HepG2 (cell line): ENCODE data around the gene GPRIN1.

Experiments
- CTCF ChIP-seq: sonication (generic); formaldehyde crosslinking; IDR thresholded peaks from 2 replicates; pipeline ENCODE4 v1.5.0; 2020; ENCODE audit warnings: mild to moderate bottlenecking, missing genetic modification reagents, moderate library complexity
- HOXA3 ChIP-seq: sonication (generic); formaldehyde crosslinking; IDR thresholded peaks from 2 replicates; pipeline ENCODE4 v1.5.0; 2020; ENCODE audit warnings: missing genetic modification reagents
- KLF6 ChIP-seq: IDR thresholded peaks from 2 replicates; pipeline ENCODE4 v1.8.0; 2016; ENCODE audit warnings: missing biosample characterization, missing genetic modification reagents
- MAX ChIP-seq: IDR thresholded peaks from 2 replicates; pipeline ENCODE4 v1.6.1; 2012; ENCODE audit warnings: inconsistent platforms
- RFX5 ChIP-seq: IDR thresholded peaks from 2 replicates; pipeline ENCODE4 v1.6.1; 2011; ENCODE audit warnings: low read depth, low read length, improper control_type of control experiment
- THRA ChIP-seq: sonication (generic); formaldehyde crosslinking; IDR thresholded peaks from 2 replicates; pipeline ENCODE4 v1.4.0; 2020; ENCODE audit warnings: missing genetic modification reagents, borderline replicate concordance
- ZNF263 ChIP-seq: sonication (generic); formaldehyde crosslinking; IDR thresholded peaks from 2 replicates; pipeline ENCODE4 v1.4.0; 2020; ENCODE audit warnings: missing genetic modification reagents
- ZNF280B ChIP-seq: sonication (generic); formaldehyde crosslinking; IDR thresholded peaks from 2 replicates; pipeline ENCODE4 v1.5.0; 2020; ENCODE audit warnings: missing genetic modification reagents, mild to moderate bottlenecking, borderline replicate concordance
- ZNF704 ChIP-seq: sonication (generic); formaldehyde crosslinking; IDR thresholded peaks from 2 replicates; pipeline ENCODE4 v1.8.1; 2023; ENCODE audit warnings: mild to moderate bottlenecking, inconsistent platforms, moderate library complexity, missing genetic modification reagents, borderline replicate concordance
- ZNF720 ChIP-seq: sonication (generic); formaldehyde crosslinking; IDR thresholded peaks from 2 replicates; pipeline ENCODE4 v1.4.0; 2020; ENCODE audit warnings: missing genetic modification reagents

- no peak for TF ChIP-seq KLF6
- TF ChIP-seq THRA: no peak
- TF ChIP-seq ZNF263 (CRISPR knock-in tag): no peak
- no peak for TF ChIP-seq ZNF720 (CRISPR knock-in tag)
- TF ChIP-seq RFX5: no peak
- no peak for TF ChIP-seq CTCF (CRISPR knock-in tag)
- no peak for TF ChIP-seq ZNF704 (CRISPR knock-in tag)
- TF ChIP-seq MAX: no peak
- no peak for TF ChIP-seq ZNF280B (CRISPR knock-in tag)
- no peak for TF ChIP-seq HOXA3 (CRISPR knock-in tag)
These were observed 16.3 kb upstream of the GPRIN1 start for GRCh38 chr5:176625966-176626875.
